Mammary epithelial cell (primary cell): ENCODE measurements around the gene MRE11.

Experiments
- CTCF ChIP-seq, 2 donors: IDR thresholded peaks in 1 of 2; conservative IDR thresholded peaks in 1 of 2; 2 replicates each; pipeline ENCODE4 v1.5.1; 2011 to 2012; ENCODE audit warnings: inconsistent platforms in 2 of 2, low read length in 2 of 2, mild to moderate bottlenecking in 2 of 2, control low read depth in 1 of 2, low read depth in 1 of 2; ENCODE audit not compliant: insufficient read depth in 1 of 2; ENCODE audit errors: extremely low read depth in 1 of 2
- EZH2 ChIP-seq: IDR thresholded peaks from 2 replicates; pipeline ENCODE4 v1.6.1; 2012; ENCODE audit warnings: low read length, inconsistent platforms, borderline replicate concordance

DNA sequence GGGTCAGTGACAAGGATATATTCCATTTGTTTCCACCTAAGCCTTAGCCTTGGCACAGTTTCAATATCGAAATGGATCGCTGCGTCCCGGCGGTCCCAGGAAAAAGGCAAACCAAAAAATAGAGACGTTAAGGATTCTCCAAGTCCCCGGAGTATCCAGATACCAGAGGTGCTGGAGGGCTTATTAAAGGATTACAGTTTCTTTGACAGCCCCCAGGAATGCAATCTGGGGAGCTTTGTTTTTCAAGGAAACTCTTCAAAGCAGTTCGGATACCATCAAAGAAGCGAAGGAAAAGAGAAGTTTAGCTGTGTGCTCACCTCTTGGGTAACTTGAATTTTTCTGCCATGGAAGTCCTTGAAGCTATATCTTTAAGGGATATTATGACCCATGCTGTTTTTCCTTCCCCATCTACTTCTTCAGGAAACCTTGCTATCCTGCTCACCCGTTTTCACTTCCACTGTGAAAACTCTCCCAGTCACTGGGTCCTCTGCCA is 91.8 kb downstream of the MRE11 start:
- TF ChIP-seq CTCF (conservative IDR thresholded peaks at IDR 0.05 in 1 of 2, IDR thresholded peaks at IDR 0.05 in 1 of 2; ENCODE audit: extremely low read depth in 1 of 2, insufficient read depth in 1 of 2, low read depth in 1 of 2, low read length in 2 of 2): no peak
- no peak for TF ChIP-seq EZH2
